ENCODE data around the gene SCYL2.

DNA sequence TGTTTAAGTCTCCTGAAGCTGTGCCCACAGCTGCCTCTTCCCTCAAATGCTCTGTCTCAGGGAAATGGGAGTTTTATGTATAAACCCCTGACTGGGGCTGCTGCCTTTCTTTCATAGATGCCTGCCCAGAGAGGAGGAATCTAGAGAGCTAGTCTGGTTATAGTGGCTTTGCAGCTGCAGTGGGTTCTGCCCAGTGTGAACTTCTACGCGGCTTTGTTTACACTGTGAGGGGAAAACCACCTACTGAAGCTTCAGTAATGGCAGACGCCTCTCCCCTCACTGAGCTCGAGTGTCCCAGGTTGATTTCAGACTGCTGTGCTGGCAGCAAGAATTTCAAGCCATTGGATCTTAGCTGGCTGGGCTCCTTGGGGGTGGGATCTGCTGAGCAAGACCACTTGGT is 36.9 kb downstream of the SCYL2 start:
- TF ChIP-seq POLR2A (IDR thresholded peaks at IDR 0.05; ENCODE audit: low read length) (no peak), GATA1 (IDR thresholded peaks at IDR 0.05; ENCODE audit: low read depth, low read length) (no peak)
